Brain pericyte (primary cell): ENCODE measurements around the gene NRXN3.

Experiments
- DNase-seq: peaks from one replicate; pipeline ENCODE4 v3.0.0-alpha.2; 2012; ENCODE audit warnings: low read depth, low spot score

The NRXN3 gene

DNA sequence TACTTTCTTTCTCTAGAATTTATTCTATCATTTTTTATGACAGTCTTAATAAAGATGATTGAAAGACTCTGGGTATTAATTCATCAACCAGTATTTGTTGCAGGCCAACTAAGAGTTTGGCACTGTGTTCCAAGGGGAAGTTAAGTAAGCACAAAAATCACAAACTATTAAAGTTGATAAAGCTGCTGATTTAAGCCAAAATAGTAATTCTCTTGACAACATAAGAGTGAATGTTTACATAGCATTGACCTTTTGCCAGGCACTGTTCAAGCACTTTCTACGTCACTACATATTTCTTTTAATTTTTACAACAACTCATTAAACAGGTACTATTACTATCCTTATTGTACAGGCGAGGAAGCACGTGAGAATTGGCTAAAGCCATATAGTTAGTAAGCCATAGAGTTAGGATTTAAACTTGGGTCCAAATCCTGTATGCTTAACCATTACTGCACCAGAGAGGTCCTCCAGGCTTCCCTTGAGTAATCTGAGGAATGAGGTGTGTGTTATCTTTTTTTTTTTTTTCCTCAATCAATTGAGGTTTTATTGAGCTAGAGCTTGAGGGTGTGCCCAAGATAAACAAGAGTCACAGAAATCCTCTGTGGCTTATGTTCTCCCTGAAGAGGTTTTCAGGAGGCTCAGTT lies 1031.5 kb downstream of the NRXN3 start:
- no peak for DNase-seq

GRCh38 chr14:79204591-79204990 lies 1034.4 kb downstream of the NRXN3 start:
- no peak for DNase-seq

DNA sequence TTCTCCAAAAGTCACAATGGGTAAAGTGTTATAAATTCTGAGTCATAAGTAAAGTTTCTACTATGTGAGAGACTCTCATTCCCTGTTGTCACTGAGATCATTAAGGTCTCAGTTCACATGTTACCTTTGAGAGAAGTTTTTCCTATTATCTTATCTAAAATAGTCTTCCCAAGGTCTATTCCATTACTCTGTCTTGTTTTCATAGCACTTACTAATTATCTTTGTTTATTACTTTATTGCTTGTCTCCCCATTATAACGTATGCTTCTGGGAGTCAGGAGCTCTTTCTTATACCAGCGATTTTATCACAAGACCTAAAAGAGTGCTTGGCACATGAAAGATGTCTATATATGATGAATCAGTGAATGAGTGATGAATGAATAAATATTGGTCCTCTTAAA lies 1039.2 kb downstream of the NRXN3 start:
- DNase-seq, result no peak

DNA sequence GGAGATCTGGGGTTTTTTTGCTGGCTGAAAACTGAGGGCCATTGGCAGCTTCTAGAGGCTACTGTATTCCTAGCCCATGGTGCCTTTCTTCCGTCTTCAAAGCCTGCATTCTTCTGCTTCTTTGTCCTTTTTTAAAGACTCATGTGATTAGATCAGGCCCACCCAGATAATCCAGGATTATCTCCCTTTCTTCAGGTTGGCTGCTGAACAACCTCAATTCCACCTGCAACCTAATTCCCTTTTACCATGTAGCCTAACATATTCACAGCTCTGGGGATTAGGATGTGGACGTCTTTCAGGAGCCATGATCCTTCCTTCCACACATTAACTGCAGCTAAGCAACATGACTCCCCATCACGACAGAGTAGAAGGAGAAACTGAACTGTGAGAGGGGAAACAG lies 1055.6 kb downstream of the NRXN3 start:
- DNase-seq, result no peak

DNA sequence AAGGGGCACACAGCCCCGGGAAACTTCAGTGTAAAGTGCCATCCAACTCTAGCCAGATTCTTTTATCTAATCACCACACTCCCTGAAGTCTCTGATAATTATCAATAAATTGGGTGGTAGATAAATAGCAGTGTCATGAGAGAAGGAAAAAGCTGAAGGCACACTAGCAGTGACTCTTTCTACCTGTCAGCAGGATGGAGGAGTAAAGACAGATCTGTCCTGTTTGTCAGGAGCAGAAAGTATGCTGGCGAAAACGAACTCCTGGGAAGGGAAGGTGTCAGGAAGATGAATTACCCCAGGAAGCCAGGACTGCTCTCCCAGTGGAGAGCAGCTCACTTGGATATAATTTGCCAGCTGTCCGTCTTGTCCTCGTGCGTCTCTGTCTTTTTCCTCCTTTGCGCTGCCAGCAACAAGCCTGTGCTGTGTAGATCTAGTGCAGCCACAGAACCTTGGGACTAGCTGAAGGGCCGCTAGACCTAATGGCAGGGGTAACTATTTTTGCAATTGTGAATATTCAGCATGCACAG lies 1059.3 kb downstream of the NRXN3 start:
- no peak for DNase-seq

DNA sequence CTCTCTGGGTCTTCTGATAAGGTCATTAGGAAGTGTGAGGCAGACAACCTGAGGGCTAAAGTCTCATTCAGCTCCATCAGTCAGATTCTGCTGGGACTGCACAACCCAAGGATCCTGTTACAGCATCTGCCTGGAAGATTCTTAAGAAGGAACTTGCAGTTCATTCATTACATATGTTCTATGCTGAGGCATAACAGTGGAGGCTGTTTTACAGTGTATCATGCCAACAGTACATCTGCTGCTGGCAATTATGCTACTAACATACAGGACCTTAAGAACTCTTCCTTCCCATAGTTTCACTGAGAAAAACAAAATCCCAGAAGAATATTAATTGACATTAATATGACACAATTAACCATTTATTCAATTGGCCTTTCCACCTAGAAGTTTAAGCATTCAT lies 1072.5 kb downstream of the NRXN3 start:
- no peak for DNase-seq

DNA sequence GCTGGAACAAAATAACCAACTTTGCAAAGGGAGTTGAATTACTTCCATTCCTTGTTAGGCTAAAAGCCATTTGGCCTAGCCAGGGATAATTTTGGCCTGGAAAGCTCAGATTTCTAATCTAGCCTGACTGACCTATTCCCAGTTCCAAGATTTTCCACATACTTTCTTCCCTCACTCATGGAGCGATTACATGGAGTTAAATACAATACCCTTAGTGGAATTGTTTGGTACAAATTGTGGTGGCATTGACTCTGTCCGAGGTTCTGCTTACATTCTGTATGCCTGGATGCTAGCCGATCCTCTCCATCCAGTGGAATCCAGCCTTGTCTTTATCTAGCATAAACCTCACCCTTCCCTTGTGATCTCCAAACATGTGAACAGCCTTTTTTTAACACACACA lies 1076.0 kb downstream of the NRXN3 start:
- no peak for DNase-seq

GRCh38 chr14:79248126-79248525 lies 1078.0 kb downstream of the NRXN3 start:
- DNase-seq, result no peak

DNA sequence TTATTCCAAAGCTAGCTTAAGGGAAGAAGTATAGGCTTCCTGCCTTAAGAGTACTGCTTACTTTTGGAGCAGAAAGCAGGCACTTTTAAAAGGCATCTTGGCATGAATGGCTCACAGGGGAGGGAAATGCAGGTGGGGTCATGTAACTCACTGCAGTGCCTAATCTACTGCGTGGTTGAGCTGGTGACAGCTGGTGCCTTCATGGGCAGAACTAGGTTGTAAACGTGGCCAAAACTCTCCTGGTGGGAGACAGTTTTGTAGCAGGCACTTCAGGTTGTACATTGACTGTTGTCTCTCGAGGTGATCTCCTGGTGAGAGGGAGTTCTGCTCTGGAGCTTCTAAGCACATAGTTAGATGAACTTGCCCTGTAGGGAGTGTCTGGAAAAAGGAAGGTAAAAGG lies 1078.6 kb downstream of the NRXN3 start:
- no peak for DNase-seq

DNA sequence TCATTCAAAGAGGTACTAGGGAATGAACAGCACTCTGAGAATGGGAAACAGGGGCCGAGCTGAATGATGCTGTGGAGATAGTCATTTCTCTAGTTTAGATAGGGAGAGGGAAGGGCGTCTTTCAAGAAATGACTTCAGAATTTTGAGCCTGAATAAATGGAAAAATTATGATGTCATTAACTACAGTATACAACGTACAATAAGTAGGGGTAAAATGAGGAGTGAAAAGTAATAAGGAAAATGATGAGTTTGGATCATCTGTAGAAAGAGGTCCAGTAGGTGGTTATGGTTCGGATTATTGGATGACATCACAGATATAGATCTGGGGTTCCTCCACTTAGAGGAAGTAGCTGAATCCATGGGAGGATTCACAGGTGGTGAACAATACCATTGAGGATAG lies 1081.1 kb downstream of the NRXN3 start:
- no peak for DNase-seq

DNA sequence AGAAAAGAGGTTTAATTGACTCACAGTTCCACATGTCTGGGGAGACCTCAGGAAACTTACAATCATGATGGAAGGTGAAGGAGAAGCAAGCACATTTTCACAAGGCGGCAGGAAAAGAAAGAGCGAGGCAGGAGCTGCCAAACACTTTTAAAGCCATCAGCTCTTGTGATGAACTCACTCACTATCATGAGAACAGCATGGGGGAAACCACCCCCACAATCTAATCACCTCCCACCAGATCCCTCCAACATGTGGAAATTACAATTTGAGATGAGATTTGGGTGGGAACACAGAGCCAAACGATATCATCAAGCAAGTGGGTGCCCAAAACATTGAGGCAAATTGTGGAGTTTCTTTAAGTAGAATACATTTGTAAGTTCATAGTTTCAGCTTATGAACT lies 1083.4 kb downstream of the NRXN3 start:
- no peak for DNase-seq

DNA sequence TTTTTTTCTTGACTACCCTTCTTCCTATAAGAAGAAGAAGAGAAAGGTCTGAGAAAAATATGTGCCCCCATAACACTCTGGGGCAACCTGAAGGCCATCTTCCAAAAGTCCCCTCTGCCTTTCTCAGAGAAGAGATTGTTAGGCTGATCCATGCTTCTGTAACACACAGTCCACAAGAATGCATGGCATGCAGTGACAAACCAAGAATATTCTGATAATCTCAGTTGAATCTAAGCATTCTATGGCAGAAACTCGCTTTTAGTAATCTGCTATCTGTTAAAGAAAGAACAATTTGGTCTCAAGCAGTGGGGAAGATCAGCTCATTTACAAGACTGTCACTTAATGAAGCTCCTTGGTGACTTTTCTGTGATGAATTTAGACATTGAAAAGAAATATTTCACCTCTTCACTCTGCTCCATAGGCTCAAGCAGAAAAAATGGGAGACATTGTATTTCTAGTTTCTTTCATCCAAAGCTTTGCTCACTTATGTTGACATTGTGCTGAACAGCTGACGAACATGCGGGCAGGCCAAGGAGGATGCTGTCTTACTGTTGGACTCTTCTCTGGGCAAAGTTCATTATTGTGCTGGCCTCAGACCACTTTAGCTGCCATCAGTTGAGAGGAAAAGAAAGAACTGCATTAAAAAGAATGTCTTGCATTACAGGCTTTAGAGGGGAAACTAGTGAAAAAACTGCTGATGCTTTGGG lies 1084.0 kb downstream of the NRXN3 start:
- DNase-seq, result no peak

DNA sequence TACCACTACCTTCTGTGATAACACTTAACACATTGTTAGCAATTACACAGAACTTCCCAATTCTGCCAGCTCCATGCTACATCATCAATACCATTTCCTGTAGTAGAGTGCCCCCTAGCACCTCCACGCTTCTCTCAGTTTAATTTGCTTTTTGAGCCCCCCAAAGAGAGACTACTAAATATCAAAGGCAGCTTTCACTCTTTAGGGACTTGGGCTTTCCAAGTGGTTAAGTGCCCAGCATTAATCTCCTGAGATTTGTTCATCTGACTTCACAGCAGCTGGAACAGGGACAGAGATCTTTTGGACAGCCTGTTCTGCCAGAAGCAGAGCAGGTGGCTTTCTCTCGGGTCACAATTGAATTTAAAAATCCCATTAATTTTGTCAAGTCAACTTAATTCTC lies 1086.2 kb downstream of the NRXN3 start:
- no peak for DNase-seq

- DNase-seq, result no peak
Measured at GRCh38 chr14:79260406-79260805, 1090.2 kb downstream of the NRXN3 start.

- no peak for DNase-seq
Measured at GRCh38 chr14:79265366-79265946, 1095.3 kb downstream of the NRXN3 start.

GRCh38 chr14:79270361-79270760 lies 1100.2 kb downstream of the NRXN3 start:
- DNase-seq, result no peak

DNA sequence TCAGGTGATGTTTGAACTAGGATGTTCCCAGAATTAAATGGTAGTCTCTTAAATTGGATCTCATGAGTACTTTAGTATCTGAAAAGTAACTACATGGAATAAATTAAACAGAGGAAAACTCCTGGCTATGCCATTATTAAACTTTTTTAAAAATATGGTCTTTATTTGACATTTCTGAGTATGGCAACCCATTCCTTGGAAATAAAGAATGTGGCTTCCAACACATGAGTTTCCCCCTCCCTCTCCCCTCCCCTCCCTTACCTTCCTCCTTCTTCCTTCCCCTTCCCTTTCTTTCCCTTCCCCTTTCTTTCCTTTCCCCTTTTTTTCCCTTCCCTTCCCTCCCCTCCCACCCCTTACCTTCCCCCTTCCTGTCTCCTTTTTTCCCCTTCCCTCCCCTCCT lies 1100.9 kb downstream of the NRXN3 start:
- DNase-seq, result no peak

GRCh38 chr14:79274641-79275291 lies 1104.6 kb downstream of the NRXN3 start:
- DNase-seq, result no peak

GRCh38 chr14:79275292-79275655 lies 1105.1 kb downstream of the NRXN3 start:
- DNase-seq, result no peak

DNA sequence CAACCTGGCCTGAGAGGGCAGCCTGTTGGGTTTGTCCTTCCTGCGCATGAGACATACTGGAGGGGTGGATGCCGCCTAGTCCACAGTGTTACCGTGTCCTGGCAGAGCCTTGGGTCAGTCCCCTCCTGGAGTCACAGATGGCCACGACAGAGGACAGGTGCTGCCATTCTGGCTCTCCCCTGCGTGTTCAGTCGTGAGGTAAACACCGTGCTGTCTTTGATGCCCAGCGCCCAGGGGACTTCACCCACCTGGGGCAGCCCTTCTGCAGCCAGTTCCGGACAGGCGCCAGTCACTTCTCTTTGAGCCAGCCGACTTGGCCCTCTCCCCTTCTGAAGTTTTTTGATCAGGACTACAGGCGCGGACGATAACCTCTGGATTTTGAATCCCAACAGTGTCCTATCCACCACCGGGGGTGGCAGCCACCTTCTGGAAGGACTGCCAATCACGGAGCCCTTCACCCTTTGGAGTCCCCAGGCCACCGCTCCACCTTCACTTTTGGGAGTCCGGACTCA lies 1108.2 kb downstream of the NRXN3 start:
- DNase-seq, result no peak

DNA sequence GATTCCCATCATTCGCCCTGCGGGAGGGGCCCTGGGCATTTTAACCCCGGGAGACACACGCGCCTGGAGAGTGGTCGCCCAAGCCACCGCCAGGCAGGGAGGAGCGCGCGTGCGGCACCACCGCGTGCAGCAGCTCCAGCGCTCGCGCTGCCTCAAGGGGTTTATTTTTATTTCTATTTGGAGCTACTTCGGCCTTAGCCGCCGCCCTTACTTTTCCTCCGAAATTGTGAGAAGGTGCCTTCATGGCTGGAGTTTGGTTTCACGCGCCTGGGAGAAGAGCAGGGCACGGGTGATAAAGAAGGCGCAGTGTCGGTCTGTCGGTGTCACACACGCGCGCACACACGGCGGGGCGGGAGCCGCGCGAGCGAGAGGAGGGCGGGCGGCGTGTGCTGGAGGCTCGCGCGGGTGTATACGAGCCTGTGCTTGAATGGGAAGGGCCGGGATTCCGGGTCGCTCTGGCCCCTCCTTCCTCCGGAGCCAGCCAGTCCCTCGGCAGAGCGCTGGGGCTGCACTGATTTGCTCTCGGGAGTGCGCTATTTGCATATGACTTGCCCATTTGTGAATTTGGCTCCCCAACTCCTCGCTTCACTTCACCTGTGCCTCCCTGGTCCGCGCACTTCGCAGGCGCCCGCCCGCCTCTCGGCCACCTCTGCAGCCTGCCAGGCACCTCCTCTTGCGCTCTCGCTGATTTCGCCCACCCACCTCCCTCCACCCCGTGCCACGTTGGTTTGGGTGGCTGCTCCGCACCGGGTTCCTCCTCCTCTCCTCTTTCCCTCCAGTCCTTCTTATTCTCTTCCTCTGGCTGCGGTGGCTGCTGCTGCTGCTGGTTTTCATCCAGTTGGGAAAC lies 1108.8 kb downstream of the NRXN3 start:
- DNase-seq, result peak; percentile 44
